GM19099 (cell line): ENCODE results near the gene PARP2.

Source experiments
- POLR2A ChIP-seq: IDR thresholded peaks from 3 replicates; pipeline ENCODE4 v1.6.1; 2011; ENCODE audit warnings: low read depth; ENCODE audit not compliant: insufficient read length; ENCODE audit errors: extremely low read depth

Gene PARP2

DNA sequence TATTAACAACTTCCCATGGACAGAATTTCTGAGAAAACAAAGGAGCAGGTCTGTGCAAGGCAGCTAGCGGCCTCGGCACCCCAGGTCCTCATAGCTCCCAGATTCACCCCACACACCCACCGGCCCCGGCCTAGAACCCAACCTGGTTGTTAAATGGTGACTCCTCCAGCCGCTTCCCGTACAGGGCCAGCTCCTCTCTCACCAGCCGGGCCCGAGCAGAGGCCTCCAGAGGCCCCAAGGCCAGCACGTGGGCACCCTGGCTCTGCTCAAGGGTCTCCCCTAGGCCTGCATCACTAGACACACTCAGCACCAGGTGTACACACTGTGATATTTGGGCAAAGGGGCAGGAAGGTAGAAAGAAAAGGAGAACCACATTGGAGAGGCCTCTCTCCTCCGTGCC lies 39.6 kb downstream of the PARP2 start:
- TF ChIP-seq POLR2A: no peak

DNA sequence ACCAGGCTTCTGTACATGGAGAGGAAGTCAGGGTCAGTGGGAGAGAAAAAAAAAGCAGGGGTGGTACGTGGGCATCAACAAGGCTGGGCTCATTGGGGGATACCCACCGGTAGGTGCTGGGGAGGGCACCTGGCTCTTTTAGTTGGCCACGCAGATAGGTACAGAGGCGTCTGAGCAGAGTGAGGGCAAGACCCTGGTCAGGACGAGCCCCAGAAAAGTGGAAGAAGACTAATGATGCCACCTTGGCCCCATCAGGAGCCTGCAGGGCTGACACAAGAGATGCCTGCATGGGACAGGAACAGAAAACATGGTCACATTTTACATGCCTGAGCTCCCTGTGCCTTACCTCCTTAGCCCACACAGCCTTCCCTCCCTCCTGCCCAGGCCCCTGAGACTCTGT lies 40.2 kb downstream of the PARP2 start:
- TF ChIP-seq POLR2A: no peak

DNA sequence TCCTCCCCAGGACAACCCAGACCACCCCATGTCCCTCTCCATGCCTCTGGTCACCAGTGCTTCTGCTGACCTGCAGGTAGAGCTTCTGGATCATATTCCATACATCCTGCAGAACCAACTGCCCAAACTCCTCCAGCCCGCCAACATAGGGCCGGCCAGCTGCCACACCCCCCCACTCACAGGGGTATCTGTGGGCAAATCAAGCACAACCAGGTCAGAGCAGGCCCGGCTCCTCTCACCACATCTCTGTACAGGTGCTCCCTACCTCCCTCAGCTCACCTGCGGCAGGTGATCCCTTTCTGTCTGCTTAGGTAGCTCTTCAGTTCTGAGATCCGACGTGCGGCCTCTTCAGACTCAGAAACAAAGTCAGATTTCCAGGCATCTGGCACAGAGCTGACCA lies 40.9 kb downstream of the PARP2 start:
- no peak for TF ChIP-seq POLR2A

DNA sequence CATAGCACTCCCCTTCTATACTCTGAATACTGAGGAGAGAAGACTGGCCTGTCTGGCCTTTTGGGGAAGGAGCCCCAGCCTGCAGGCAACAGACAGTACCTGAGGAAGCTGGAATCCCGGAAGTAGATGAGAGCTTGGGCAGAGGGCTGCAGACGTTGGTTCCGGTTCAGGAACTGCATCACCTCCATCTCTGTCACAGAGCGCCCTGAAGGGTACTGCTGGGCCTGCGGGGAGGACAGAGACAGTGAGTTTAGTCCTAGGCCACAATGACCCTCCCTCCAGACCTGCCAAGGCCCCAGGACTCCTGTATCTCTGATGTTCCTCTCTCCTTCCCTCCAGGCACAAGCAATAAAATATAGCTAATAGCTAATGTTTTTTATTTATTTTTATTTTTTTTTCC lies 41.5 kb downstream of the PARP2 start:
- TF ChIP-seq POLR2A: no peak

DNA sequence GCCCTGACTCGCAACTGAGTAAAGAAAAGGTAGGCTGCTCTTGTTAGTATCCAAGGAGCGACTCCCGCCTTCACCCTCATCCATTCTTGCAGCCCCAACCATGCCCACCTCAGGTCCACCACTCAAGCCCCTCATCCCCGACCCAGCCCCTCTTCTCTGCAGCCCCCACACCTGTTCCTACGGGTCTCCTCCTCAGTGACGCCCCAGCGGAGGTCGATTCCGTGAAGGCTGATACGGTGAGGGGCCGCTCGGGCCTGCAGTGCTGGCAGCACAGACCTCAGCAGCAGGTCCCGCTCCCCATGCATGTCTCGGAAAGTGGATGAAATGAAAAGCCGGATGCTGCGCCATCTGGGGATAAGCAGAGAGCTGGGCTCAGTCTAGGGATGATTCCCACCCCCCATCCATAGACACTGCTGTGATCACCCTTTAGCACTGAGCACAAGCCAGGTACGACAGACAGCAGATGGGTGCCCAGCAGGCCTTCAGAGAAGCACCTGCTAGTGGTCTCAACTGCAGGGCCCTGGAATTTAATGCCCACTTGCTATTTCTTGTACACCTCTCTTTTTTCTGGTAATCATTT lies 42.9 kb downstream of the PARP2 start:
- TF ChIP-seq POLR2A: no peak

DNA sequence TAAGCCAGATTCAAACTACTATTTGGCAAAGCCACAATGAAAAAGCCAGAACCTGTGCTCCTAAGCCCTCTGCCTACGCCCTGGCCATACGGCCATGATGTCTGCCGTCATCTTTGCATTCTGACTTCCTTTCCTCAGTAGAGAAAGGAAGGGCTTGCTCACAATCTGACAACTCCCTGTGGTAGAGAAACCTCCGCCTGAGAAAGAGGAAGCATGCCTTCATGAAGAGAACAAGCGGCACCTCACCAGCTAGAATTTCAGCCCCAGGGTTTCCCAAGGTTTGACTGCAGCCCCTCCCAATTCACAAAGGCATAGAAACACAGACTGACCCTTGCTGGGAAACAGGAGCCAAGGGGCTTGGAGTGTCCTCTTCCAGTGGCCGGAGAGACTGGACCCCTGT lies 44.1 kb downstream of the PARP2 start:
- TF ChIP-seq POLR2A: no peak

DNA sequence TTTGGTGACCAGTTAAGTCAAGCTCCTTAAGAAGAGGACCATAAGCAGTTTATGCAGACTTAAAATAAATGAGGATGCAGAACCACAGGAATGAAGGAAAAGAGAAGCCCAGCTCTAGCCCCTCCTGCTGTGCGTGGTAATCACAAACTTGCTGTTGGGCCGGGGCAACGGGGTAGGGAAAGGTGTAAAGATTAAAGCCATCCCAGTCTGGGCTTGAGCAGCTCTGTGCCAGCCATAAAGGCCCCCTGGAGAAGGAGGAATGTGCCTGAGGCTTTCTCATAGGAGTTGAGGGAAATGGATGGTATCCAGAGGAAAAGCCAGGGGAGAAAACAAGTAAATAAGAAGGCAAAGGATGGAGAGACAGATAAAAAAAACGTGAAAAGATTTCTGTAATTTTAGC lies 44.7 kb downstream of the PARP2 start:
- no peak for TF ChIP-seq POLR2A

DNA sequence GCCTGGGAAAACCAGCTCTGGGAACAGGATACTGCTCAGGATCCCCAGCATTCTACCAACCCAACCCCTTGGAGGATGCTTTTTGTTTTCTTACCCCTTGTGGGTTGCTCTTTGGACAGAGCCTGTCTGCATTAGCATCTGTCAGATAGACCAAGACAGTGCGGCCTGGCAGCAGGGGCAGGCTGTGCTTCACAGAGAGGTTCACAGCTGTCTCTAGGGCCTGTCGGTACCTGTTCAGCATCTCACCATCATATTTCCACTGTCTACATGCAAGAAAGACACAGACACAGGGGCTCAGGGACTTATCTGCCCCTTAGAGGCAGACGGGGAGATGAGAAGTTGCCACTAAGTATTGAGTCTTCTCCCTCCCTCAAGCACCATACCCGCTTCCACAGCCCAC lies 48.1 kb downstream of the PARP2 start:
- no peak for TF ChIP-seq POLR2A

DNA sequence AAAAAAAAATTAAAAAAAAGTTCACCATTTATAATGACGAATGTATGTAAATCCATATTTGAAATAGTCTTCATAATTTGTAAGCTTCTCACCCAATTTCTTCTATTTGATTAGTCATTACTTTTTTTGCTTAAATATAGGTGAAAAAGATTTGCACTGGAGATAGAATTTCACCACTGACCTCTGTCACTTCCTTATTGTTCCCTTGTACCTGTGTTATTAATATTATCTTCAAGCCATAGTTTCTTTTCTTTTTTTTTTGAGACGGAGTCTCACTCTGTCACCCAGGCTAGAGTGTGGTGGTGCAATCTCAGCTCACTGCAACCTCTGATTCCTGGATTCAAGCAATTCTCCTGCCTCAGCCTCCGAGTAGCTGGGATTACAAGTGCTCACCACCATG lies 54.1 kb downstream of the PARP2 start:
- TF ChIP-seq POLR2A: no peak

DNA sequence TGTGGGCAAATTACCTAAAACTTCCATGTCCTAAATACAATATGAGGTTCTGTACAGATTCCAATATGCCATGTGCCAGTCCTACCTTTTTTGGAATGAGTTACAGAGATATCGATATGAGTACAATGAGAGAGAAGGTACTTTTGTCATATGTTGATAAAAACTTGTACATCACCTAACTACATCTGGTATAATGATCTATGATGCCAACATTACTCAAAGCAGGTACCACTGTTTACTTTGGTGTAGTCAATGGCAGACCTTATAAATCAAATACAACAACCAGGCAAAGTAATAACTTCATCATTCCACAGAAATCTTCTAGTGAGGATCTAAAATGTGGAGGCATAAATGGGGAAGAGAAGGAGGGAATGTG lies 57.1 kb downstream of the PARP2 start:
- no peak for TF ChIP-seq POLR2A

DNA sequence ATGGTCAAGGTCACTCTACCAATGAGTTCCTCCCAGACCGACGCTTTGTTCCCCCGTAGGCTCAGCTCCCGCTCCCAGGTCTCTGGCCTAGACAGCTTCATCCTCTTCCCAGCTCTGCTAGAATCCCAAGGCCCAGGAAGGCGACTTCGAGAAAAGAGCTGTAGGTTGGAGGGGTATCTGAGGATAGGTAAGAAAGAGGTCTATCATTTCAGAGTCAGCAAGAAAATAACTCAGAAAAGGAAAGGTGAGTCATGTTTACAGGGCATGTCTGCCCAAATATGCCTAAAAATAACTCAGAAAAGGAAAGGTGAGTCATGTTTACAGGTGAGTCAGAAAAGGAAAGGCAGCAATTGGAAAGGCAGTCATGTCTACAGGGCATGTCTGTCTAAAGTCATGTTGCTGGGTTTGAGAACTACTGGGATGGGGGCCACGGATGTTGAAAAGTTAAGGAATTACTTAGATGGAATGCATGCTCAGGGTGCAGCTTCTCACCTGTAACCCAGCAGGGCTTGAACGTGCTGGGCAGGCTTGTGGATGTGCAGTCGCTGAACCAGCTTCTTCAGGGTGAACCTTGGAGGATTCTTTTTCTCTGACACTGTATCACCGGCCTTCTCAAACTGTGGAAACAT lies 57.6 kb downstream of the PARP2 start:
- TF ChIP-seq POLR2A: no peak

DNA sequence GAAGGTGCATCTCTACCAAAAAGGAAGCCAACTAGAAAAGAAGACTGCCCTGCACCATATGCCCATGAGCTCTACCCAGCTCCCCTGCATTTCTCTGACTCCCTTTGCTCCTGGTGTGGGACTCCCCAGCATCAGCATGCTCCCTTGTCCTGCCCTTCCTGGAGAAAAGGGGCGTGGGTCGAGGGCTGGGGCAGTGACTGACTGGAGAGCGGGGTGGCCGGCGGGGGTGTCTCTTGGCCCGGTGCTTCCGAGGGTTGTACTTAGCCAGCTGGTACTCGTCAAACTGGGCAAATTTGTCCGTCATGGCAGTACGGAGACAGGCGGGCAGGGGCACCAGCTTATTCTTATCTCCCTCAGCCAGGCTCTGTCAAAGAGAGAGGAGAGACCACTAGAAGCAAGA lies 60.1 kb downstream of the PARP2 start:
- TF ChIP-seq POLR2A: no peak
